ENCODE measurements around the gene YWHAG. TPM values are rescaled to one million over a fixed set of nuclear protein-coding genes. Genes with fewer than 3 reads are reported as not detected.

YWHAG gene
- total and polyA plus RNA-seq, 9 of the 15 experiments (the other 6 are each of a cell fraction or from before 2014, with no cell fraction given), result 30.4 to 246 (median 94.5) TPM

DNA sequence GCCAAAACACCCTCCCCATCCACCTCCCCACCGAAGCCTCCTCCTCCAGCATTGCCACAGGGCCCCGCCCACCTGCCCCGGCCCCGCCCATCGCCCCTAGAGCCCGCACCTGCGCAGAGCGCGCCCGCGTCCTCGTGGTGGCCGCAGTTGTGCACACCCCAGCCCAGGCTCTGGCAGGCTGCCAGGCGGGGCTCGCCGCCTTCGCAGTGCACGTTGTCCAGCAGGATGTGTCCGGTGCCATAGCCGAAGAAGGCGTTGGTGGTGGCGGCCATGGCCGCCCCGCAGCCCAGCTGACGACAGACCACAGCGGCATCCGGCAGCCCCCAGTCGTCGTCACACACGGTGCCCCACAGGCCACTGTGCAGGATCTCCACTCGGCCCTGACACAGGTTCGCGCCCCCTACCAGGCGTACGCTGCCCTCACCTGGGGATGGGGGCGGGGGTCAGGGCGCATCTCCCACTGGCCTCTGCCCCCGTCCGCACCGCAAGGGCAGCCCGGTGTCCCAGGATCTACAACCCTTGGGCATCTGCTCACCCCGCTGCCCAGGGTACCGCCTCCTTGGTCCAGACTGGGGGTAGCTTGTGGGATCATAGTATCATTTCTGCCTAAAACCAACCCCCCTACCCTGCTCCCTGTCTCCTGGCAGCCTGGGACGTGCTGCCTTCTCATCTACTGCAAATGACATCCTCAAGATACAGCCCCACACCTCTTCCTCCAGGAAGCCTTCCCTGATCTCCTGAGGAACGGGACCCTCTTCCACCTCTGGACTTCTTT lies 38.8 kb upstream of the YWHAG start (continued):
- TF ChIP-seq, protein P1, sequence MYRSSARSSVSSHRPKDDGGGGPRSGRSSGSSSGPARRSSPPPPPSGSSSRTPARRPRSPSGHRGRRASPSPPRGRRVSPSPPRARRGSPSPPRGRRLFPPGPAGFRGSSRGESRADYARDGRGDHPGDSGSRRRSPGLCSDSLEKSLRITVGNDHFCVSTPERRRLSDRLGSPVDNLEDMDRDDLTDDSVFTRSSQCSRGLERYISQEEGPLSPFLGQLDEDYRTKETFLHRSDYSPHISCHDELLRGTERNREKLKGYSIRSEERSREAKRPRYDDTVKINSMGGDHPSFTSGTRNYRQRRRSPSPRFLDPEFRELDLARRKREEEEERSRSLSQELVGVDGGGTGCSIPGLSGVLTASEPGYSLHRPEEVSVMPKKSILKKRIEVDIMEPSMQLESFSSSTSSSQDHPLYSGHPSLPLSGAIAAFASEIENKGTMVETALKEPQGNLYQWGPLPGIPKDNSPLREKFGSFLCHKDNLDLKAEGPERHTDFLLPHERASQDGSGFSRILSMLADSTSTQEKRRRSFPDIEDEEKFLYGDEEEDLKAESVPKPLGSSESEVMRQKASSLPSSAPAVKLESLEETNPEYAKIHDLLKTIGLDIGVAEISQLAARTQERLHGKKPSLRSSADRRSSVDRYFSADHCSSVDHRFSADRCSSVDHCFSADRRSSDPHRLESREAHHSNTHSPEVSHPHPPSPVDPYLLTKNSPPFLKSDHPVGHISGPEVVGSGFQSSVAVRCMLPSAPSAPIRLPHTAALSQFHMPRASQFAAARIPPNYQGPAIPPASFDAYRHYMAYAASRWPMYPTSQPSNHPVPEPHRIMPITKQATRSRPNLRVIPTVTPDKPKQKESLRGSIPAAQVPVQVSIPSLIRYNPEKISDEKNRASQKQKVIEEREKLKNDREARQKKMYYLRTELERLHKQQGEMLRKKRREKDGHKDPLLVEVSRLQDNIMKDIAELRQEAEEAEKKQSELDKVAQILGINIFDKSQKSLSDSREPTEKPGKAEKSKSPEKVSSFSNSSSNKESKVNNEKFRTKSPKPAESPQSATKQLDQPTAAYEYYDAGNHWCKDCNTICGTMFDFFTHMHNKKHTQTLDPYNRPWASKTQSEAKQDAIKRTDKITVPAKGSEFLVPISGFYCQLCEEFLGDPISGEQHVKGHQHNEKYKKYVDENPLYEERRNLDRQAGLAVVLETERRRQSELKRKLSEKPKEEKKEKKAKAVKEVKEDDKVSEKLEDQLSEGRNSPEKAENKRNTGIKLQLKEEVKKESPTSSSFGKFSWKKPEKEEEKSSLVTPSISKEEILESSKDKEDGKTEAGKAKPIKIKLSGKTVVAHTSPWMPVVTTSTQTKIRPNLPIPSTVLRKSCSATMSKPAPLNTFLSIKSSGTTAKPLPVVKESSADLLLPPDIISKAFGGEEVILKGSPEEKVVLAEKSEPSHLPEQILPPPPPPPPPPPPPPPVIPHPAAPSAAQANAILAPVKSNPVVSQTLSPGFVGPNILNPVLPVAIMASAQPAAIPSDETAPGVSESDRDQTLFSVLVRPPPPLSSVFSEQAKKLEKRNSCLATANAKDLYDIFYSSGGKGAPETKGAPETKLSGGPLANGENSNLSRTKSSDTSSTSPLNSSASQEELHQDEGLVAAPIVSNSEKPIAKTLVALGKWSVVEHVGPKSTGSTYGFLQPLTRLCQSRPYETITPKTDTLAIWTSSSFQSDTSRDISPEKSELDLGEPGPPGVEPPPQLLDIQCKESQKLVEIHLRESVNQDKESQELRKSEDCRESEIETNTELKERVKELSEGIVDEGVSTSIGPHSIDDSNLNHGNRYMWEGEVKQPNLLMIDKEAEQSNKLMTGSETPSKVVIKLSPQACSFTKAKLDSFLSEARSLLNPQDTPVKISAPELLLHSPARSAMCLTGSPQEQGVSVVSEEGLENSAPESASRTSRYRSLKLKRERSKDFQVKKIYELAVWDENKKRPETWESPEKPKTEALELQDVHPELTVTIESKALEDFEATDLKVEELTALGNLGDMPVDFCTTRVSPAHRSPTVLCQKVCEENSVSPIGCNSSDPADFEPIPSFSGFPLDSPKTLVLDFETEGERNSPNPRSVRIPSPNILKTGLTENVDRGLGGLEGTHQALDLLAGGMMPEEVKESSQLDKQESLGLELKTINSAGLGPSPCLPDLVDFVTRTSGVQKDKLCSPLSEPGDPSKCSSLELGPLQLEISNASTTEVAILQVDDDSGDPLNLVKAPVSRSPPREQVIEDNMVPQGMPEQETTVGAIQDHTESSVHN (IDR thresholded peaks at IDR 0.05; ENCODE audit: borderline replicate concordance in 1 of 2, low read depth in 1 of 2), result no peak
- no peak; the same call in 1 of the 2 replicates for TF ChIP-seq ZFX (CRISPR knock-in tag; IDR thresholded peaks at IDR 0.05)
- peak in 1 of 2 experiments; percentile 78; a peak in 1 of 4 replicates for TF ChIP-seq FOXA3 (CRISPR knock-in tag; conservative IDR thresholded peaks at IDR 0.05 in 1 of 2, IDR thresholded peaks at IDR 0.05 in 1 of 2)
- TF ChIP-seq, protein P2, sequence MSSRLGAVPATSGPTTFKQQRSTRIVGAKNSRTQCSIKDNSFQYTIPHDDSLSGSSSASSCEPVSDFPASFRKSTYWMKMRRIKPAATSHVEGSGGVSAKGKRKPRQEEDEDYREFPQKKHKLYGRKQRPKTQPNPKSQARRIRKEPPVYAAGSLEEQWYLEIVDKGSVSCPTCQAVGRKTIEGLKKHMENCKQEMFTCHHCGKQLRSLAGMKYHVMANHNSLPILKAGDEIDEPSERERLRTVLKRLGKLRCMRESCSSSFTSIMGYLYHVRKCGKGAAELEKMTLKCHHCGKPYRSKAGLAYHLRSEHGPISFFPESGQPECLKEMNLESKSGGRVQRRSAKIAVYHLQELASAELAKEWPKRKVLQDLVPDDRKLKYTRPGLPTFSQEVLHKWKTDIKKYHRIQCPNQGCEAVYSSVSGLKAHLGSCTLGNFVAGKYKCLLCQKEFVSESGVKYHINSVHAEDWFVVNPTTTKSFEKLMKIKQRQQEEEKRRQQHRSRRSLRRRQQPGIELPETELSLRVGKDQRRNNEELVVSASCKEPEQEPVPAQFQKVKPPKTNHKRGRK (tag; IDR thresholded peaks at IDR 0.05), result no peak
- TF ChIP-seq PTRF (tag; IDR thresholded peaks at IDR 0.05), result no peak
- TF ChIP-seq SIN3A (IDR thresholded peaks at IDR 0.05; ENCODE audit: borderline replicate concordance in 2 of 2, control insufficient read depth in 1 of 2, low read depth in 2 of 2, low read length in 2 of 2), result peak; percentile 60 to 80; a peak in 2 of 4 replicates
- TF ChIP-seq ZNF764 (CRISPR knock-in tag; IDR thresholded peaks at IDR 0.05; ENCODE audit: low read depth), result 0 out of 2 replicates have a peak, but pooled peaks have one; percentile 55
- no peak for TF ChIP-seq HDAC8 (tag; IDR thresholded peaks at IDR 0.05)
- TF ChIP-seq HDAC2 (IDR thresholded peaks at IDR 0.05), result peak; percentile 87
- TF ChIP-seq, protein P3, sequence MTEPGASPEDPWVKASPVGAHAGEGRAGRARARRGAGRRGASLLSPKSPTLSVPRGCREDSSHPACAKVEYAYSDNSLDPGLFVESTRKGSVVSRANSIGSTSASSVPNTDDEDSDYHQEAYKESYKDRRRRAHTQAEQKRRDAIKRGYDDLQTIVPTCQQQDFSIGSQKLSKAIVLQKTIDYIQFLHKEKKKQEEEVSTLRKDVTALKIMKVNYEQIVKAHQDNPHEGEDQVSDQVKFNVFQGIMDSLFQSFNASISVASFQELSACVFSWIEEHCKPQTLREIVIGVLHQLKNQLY (CRISPR knock-in tag; conservative IDR thresholded peaks at IDR 0.05), result peak in 1 of 2 experiments; percentile 81; a peak in 2 of 4 replicates
- no peak for TF ChIP-seq SP2 (IDR thresholded peaks at IDR 0.05; ENCODE audit: extremely low read depth, low read depth, low read length, poor library complexity, severe bottlenecking)
- peak in 1 of 2 experiments; percentile 87; a peak in 3 of 4 replicates for TF ChIP-seq RCOR1 (IDR thresholded peaks at IDR 0.05; ENCODE audit: borderline replicate concordance in 1 of 2, low read depth in 2 of 2, low read length in 2 of 2)
